Muscle of arm (tissue), 12 donors: ENCODE data around the gene KRTAP10-7. TPM values are rescaled to one million over a fixed set of nuclear protein-coding genes. Genes with fewer than 3 reads are reported as not detected.
"Not testable (repeated sequence)": the region's sequence is repeated elsewhere in the genome, so short reads cannot be mapped to it uniquely, and the experiment has no call there.

Source experiments
- DNase-seq: peaks from one replicate; pipeline ENCODE4 v3.0.0-alpha.2; 2013
- polyA plus RNA-seq, 12 donors: library from polyadenylated mRNA; unstranded; fragments of 120-200 nt; gene quantifications; one replicate each; pipeline ENCODE4 v1.2.1, GENCODE V29; 2013; ENCODE audit not compliant: insufficient read length in 12 of 12

Gene KRTAP10-7
- polyA plus RNA-seq, 12 donors, result not detected

- DNase-seq, result not testable (repeated sequence)
Observed at GRCh38 chr21:44610157-44610843, 9.9 kb downstream of the KRTAP10-7 start.

GRCh38 chr21:44611551-44611950, 11.2 kb downstream of the KRTAP10-7 start:
- DNase-seq, result no peak

- no peak for DNase-seq
Observed at GRCh38 chr21:44612029-44612486, 11.7 kb downstream of the KRTAP10-7 start, which contains the start of gene KRTAP10-8. TSS of gene KRTAP10-8 (plus strand) at chr21:44612079. CDS start at chr21:44612101, 22 bp downstream.

GRCh38 chr21:44612669-44613229, 12.4 kb downstream of the KRTAP10-7 start:
- DNase-seq, result no peak

- no peak for DNase-seq
Observed at GRCh38 chr21:44613386-44614155, 13.2 kb downstream of the KRTAP10-7 start.

- no peak for DNase-seq
Observed at GRCh38 chr21:44614161-44614631, 13.8 kb downstream of the KRTAP10-7 start.

GRCh38 chr21:44614961-44615391, 14.6 kb downstream of the KRTAP10-7 start:
- DNase-seq, result no peak

GRCh38 chr21:44615466-44615865, 15.1 kb downstream of the KRTAP10-7 start:
- no peak for DNase-seq

- no peak for DNase-seq
Observed at GRCh38 chr21:44615911-44616590, 15.7 kb downstream of the KRTAP10-7 start.

GRCh38 chr21:44616591-44616926, 16.2 kb downstream of the KRTAP10-7 start:
- DNase-seq, result no peak

GRCh38 chr21:44617071-44617501, 16.7 kb downstream of the KRTAP10-7 start:
- DNase-seq, result no peak

GRCh38 chr21:44618504-44618903, 18.1 kb downstream of the KRTAP10-7 start:
- no peak for DNase-seq

- no peak for DNase-seq
Observed at GRCh38 chr21:44618909-44619308, 18.5 kb downstream of the KRTAP10-7 start.

GRCh38 chr21:44619886-44620285, 19.5 kb downstream of the KRTAP10-7 start:
- no peak for DNase-seq

GRCh38 chr21:44623575-44623974, 23.2 kb downstream of the KRTAP10-7 start:
- DNase-seq, result no peak

- no peak for DNase-seq
Observed at GRCh38 chr21:44625756-44626155, 25.4 kb downstream of the KRTAP10-7 start.

GRCh38 chr21:44626262-44626661, 25.9 kb downstream of the KRTAP10-7 start:
- no peak for DNase-seq

GRCh38 chr21:44626673-44627143, 26.3 kb downstream of the KRTAP10-7 start, which contains the start of gene KRTAP10-9:
TSS of gene KRTAP10-9 (plus strand) at chr21:44627093. CDS start at chr21:44627172, 79 bp downstream.
- DNase-seq, result no peak

GRCh38 chr21:44627181-44627822, 26.9 kb downstream of the KRTAP10-7 start:
- DNase-seq, result not testable (repeated sequence)

GRCh38 chr21:44627831-44628233, 27.4 kb downstream of the KRTAP10-7 start:
- not testable (repeated sequence) for DNase-seq
